Measurements from ENCODE around the gene MOGAT3. TPM values are rescaled to one million over a fixed set of nuclear protein-coding genes. Genes with fewer than 3 reads are reported as not detected.

Gene MOGAT3
- total and polyA plus RNA-seq, 2 experiments from 2014 or later = 0.44 TPM; not detected in 1

DNA sequence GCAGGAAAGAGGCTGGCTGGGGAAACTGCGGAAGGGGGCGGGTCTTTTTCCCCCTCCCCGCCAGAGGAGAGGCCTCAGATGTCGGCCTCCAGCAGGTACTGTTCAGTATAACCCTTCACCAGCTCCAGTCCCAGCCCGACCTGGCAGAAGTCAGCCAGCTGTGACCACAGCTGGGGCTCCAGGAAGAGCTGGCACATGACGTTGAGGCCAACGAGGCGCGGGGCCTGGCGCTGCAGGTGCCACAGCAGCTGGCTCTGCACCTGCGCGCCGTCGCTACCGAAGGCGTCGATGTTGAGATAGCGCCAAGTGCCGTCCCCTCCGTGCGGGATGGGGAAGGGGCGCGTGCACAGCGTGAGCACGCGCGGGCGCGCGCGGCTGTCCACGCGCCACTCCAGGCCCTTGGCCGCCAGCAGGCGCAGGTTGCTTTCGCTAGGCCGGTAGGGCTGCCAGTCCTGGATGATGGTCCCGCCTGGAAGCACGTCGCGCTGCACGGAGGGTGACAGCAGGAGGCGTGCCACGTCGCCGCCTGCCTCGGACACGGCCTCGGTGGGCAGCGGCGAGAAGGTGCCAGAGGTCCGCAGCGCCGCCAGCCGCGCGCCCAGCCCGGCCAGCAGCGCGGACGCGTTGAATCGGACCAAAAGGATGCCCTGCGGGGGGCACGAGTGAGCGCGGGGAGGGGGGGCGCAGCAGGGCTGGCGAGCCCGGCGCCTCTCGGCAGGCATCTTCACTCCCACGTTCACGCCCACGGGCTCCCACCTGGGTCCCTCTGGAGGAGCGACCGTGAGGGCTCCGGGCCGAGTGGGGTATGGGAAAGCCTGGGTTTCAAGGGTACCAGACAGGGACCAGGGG lies 28.6 kb downstream of the MOGAT3 start:
- Mint-ChIP-seq H3K9me3 (peaks cover 4% of the 10 kb centered on the region; the same call in 2 of the 3 replicates), H3K4me3 (peak overlapping the region; percentile 74), H3K36me3 (ENCODE audit: low read depth) (no peaks in the 10 kb centered on the region; the same call in 2 of the 3 replicates), H3K27ac (no peak overlapping the region), H3K4me1 (peaks cover 55% of the 10 kb centered on the region), H3K27me3 (ENCODE audit: insufficient read depth, low read depth, poor library complexity) (peaks cover 98% of the 10 kb centered on the region)
- H2AFZ ChIP-seq = 0 out of 2 replicates have a peak overlapping the region, but pooled peaks have one; percentile 23
- H3K9me2 ChIP-seq (ENCODE audit: insufficient read depth) = no peaks in the 10 kb centered on the region
- H3K4me3 ChIP-seq = peak overlapping the region; percentile 64
- H3K27ac ChIP-seq (ENCODE audit: low read depth) = no peak overlapping the region
- H3K36me3 ChIP-seq (ENCODE audit: insufficient read depth) = no peaks in the 10 kb centered on the region; the same call in 1 of the 2 replicates
- peak overlapping the region; percentile 98 for H3K4me2 ChIP-seq
- H3F3A ChIP-seq (replicated peaks; ENCODE audit: low read depth) = peaks cover 17% of the 10 kb centered on the region
- H3K27me3 ChIP-seq (ENCODE audit: insufficient read depth) = peaks cover 100% of the 10 kb centered on the region
- peak; percentile 87 for DNase-seq (ENCODE audit: low spot score)
- peaks cover 3% of the 10 kb centered on the region; the same call in 1 of the 2 replicates for H4K20me1 ChIP-seq (replicated peaks; ENCODE audit: insufficient read depth)
- H3K4me1 ChIP-seq (ENCODE audit: insufficient read depth) = peaks cover 51% of the 10 kb centered on the region
- H3K79me2 ChIP-seq (replicated peaks; ENCODE audit: insufficient read depth) = no peaks in the 10 kb centered on the region
- TF ChIP-seq, protein P1, sequence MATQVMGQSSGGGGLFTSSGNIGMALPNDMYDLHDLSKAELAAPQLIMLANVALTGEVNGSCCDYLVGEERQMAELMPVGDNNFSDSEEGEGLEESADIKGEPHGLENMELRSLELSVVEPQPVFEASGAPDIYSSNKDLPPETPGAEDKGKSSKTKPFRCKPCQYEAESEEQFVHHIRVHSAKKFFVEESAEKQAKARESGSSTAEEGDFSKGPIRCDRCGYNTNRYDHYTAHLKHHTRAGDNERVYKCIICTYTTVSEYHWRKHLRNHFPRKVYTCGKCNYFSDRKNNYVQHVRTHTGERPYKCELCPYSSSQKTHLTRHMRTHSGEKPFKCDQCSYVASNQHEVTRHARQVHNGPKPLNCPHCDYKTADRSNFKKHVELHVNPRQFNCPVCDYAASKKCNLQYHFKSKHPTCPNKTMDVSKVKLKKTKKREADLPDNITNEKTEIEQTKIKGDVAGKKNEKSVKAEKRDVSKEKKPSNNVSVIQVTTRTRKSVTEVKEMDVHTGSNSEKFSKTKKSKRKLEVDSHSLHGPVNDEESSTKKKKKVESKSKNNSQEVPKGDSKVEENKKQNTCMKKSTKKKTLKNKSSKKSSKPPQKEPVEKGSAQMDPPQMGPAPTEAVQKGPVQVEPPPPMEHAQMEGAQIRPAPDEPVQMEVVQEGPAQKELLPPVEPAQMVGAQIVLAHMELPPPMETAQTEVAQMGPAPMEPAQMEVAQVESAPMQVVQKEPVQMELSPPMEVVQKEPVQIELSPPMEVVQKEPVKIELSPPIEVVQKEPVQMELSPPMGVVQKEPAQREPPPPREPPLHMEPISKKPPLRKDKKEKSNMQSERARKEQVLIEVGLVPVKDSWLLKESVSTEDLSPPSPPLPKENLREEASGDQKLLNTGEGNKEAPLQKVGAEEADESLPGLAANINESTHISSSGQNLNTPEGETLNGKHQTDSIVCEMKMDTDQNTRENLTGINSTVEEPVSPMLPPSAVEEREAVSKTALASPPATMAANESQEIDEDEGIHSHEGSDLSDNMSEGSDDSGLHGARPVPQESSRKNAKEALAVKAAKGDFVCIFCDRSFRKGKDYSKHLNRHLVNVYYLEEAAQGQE (IDR thresholded peaks at IDR 0.05; ENCODE audit: unreplicated experiment) = no peak
- TF ChIP-seq STAT1 (IDR thresholded peaks at IDR 0.05; ENCODE audit: unreplicated experiment) = no peak
- TF ChIP-seq, protein P2, sequence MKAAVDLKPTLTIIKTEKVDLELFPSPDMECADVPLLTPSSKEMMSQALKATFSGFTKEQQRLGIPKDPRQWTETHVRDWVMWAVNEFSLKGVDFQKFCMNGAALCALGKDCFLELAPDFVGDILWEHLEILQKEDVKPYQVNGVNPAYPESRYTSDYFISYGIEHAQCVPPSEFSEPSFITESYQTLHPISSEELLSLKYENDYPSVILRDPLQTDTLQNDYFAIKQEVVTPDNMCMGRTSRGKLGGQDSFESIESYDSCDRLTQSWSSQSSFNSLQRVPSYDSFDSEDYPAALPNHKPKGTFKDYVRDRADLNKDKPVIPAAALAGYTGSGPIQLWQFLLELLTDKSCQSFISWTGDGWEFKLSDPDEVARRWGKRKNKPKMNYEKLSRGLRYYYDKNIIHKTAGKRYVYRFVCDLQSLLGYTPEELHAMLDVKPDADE (IDR thresholded peaks at IDR 0.05) = no peak
- no peak for TF ChIP-seq ZNF114 (CRISPR knock-in tag; IDR thresholded peaks at IDR 0.05)
- peak; percentile 43 for TF ChIP-seq EZH2phosphoT487 (IDR thresholded peaks at IDR 0.05; ENCODE audit: unreplicated experiment)
- TF ChIP-seq, protein P3, sequence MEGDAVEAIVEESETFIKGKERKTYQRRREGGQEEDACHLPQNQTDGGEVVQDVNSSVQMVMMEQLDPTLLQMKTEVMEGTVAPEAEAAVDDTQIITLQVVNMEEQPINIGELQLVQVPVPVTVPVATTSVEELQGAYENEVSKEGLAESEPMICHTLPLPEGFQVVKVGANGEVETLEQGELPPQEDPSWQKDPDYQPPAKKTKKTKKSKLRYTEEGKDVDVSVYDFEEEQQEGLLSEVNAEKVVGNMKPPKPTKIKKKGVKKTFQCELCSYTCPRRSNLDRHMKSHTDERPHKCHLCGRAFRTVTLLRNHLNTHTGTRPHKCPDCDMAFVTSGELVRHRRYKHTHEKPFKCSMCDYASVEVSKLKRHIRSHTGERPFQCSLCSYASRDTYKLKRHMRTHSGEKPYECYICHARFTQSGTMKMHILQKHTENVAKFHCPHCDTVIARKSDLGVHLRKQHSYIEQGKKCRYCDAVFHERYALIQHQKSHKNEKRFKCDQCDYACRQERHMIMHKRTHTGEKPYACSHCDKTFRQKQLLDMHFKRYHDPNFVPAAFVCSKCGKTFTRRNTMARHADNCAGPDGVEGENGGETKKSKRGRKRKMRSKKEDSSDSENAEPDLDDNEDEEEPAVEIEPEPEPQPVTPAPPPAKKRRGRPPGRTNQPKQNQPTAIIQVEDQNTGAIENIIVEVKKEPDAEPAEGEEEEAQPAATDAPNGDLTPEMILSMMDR (conservative IDR thresholded peaks at IDR 0.05; ENCODE audit: low read depth in 2 of 2) = no peak
- no peak for TF ChIP-seq ZNF331 (CRISPR knock-in tag; IDR thresholded peaks at IDR 0.05; ENCODE audit: low read depth)
- TF ChIP-seq JUNB (IDR thresholded peaks at IDR 0.05; ENCODE audit: unreplicated experiment) = no peak
- peak; percentile 30; the same call in 1 of the 2 replicates for TF ChIP-seq CREB1 (CRISPR knock-in tag; IDR thresholded peaks at IDR 0.05; ENCODE audit: low read depth)
- TF ChIP-seq NANOG (IDR thresholded peaks at IDR 0.05; ENCODE audit: borderline replicate concordance) = no peak
- TF ChIP-seq, protein P4, sequence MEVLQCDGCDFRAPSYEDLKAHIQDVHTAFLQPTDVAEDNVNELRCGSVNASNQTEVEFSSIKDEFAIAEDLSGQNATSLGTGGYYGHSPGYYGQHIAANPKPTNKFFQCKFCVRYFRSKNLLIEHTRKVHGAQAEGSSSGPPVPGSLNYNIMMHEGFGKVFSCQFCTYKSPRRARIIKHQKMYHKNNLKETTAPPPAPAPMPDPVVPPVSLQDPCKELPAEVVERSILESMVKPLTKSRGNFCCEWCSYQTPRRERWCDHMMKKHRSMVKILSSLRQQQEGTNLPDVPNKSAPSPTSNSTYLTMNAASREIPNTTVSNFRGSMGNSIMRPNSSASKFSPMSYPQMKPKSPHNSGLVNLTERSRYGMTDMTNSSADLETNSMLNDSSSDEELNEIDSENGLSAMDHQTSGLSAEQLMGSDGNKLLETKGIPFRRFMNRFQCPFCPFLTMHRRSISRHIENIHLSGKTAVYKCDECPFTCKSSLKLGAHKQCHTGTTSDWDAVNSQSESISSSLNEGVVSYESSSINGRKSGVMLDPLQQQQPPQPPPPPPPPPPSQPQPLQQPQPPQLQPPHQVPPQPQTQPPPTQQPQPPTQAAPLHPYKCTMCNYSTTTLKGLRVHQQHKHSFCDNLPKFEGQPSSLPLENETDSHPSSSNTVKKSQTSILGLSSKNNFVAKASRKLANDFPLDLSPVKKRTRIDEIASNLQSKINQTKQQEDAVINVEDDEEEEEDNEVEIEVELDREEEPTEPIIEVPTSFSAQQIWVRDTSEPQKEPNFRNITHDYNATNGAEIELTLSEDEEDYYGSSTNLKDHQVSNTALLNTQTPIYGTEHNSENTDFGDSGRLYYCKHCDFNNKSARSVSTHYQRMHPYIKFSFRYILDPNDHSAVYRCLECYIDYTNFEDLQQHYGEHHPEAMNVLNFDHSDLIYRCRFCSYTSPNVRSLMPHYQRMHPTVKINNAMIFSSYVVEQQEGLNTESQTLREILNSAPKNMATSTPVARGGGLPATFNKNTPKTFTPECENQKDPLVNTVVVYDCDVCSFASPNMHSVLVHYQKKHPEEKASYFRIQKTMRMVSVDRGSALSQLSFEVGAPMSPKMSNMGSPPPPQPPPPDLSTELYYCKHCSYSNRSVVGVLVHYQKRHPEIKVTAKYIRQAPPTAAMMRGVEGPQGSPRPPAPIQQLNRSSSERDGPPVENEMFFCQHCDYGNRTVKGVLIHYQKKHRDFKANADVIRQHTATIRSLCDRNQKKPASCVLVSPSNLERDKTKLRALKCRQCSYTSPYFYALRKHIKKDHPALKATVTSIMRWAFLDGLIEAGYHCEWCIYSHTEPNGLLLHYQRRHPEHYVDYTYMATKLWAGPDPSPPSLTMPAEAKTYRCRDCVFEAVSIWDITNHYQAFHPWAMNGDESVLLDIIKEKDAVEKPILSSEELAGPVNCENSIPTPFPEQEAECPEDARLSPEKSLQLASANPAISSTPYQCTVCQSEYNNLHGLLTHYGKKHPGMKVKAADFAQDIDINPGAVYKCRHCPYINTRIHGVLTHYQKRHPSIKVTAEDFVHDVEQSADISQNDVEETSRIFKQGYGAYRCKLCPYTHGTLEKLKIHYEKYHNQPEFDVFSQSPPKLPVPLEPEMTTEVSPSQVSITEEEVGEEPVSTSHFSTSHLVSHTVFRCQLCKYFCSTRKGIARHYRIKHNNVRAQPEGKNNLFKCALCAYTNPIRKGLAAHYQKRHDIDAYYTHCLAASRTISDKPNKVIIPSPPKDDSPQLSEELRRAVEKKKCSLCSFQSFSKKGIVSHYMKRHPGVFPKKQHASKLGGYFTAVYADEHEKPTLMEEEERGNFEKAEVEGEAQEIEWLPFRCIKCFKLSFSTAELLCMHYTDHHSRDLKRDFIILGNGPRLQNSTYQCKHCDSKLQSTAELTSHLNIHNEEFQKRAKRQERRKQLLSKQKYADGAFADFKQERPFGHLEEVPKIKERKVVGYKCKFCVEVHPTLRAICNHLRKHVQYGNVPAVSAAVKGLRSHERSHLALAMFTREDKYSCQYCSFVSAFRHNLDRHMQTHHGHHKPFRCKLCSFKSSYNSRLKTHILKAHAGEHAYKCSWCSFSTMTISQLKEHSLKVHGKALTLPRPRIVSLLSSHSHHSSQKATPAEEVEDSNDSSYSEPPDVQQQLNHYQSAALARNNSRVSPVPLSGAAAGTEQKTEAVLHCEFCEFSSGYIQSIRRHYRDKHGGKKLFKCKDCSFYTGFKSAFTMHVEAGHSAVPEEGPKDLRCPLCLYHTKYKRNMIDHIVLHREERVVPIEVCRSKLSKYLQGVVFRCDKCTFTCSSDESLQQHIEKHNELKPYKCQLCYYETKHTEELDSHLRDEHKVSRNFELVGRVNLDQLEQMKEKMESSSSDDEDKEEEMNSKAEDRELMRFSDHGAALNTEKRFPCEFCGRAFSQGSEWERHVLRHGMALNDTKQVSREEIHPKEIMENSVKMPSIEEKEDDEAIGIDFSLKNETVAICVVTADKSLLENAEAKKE (CRISPR knock-in tag; IDR thresholded peaks at IDR 0.05) = no peak
- peak; percentile 51 for TF ChIP-seq EZH2 (IDR thresholded peaks at IDR 0.05; ENCODE audit: low read depth, unreplicated experiment)
- no peak; the same call in 1 of the 2 replicates for TF ChIP-seq POLR2AphosphoS5 (IDR thresholded peaks at IDR 0.05; ENCODE audit: low read depth)
- ATAC-seq = peak; percentile 3
